PFSK-1 (cell line): ENCODE measurements around the gene TRMT44.

Source experiments
- POLR2AphosphoS5 ChIP-seq: IDR thresholded peaks from 2 replicates; pipeline ENCODE4 v1.6.1; 2012; ENCODE audit warnings: low read depth, mild to moderate bottlenecking, control low read depth, low read length, moderate library complexity
- REST ChIP-seq, 2 experiments: IDR thresholded peaks; 2 replicates each; pipeline versions ENCODE4 v1.6.1 to v1.8.0; 2011 to 2012; ENCODE audit warnings: low read depth in 2 of 2, low read length in 2 of 2, control low read depth in 1 of 2, inconsistent platforms in 1 of 2, mild to moderate bottlenecking in 1 of 2, moderate library complexity in 1 of 2; ENCODE audit not compliant: insufficient read depth in 1 of 2
- SIN3A ChIP-seq: IDR thresholded peaks from 2 replicates; pipeline ENCODE4 v1.6.1; 2012; ENCODE audit warnings: mild to moderate bottlenecking, low read length, moderate library complexity, borderline replicate concordance; ENCODE audit not compliant: insufficient read depth

GRCh38 chr4:8403976-8404375 lies 36.6 kb upstream of the TRMT44 start:
- no peak for TF ChIP-seq REST (IDR thresholded peaks at IDR 0.05; ENCODE audit: insufficient read depth in 1 of 2, low read depth in 2 of 2, low read length in 2 of 2)
- no peak for TF ChIP-seq POLR2AphosphoS5
- no peak for TF ChIP-seq SIN3A
